Caco-2 (cell line): ENCODE results near the gene TMPRSS6. TPM values are rescaled to one million over a fixed set of nuclear protein-coding genes. Genes with fewer than 3 reads are reported as not detected.

Experiments
- BruUV-seq: library from RNA; stranded (reverse); fragments of 400-500 nt; replicated peaks from 2 replicates; lab custom pipeline; 2021; lab: Mats Ljungman, UMichigan
- CTCF ChIA-PET: fragments of 300-600 bp; sonication (Branson Sonifier 250); formaldehyde crosslinking; loops from one replicate; lab custom pipeline; 2022; ENCODE audit warnings: antibody characterized with exemption; lab: Charles Lee
- POLR2A ChIA-PET: fragments of 300-600 bp; sonication (Branson Sonifier 250); formaldehyde crosslinking; loops from one replicate; lab custom pipeline; 2022; ENCODE audit warnings: antibody characterized with exemption; lab: Charles Lee
- DNase-seq, 2 experiments: peaks; one replicate each; pipeline versions ENCODE4 v3.0.0 to v3.0.0-alpha.2; 2020 to 2022
- H3K27me3 ChIP-seq: replicated peaks from 2 replicates; pipeline ENCODE4 v1.6.0; 2011; ENCODE audit warnings: low read length; ENCODE audit not compliant: control insufficient read depth, insufficient read depth
- H3K36me3 ChIP-seq: 2 replicates; pipeline ENCODE4 v1.5.1; 2011; ENCODE audit warnings: low read length; ENCODE audit not compliant: control insufficient read depth, insufficient read depth
- H3K4me1 ChIP-seq: fragments of 250-450 bp; sonication (Bioruptor Pico); 2 replicates; pipeline ENCODE4 v1.5.1; 2020; ENCODE audit warnings: mild to moderate bottlenecking
- H3K4me3 ChIP-seq: 2 replicates; pipeline ENCODE4 v1.5.1; 2011; ENCODE audit warnings: low read depth, mild to moderate bottlenecking, control low read depth, low read length
- H3K9me3 ChIP-seq: fragments of 250-450 bp; sonication (Bioruptor Pico); 2 replicates; pipeline ENCODE4 v1.5.1; 2020; ENCODE audit warnings: mild to moderate bottlenecking, moderate library complexity
- H3K27ac Mint-ChIP-seq: one replicate; pipeline ENCODE4 v1.8.0; 2022; ENCODE audit warnings: mixed read lengths; ENCODE audit not compliant: unreplicated experiment
- H3K27me3 Mint-ChIP-seq: one replicate; pipeline ENCODE4 v1.8.0; 2022; ENCODE audit warnings: mixed read lengths; ENCODE audit not compliant: insufficient read depth, unreplicated experiment
- H3K36me3 Mint-ChIP-seq: one replicate; pipeline ENCODE4 v1.8.0; 2022; ENCODE audit warnings: mild to moderate bottlenecking, mixed read lengths; ENCODE audit not compliant: insufficient read depth, unreplicated experiment
- H3K4me1 Mint-ChIP-seq: one replicate; pipeline ENCODE4 v1.8.0; 2022; ENCODE audit warnings: low read depth, mixed read lengths; ENCODE audit not compliant: unreplicated experiment
- H3K4me3 Mint-ChIP-seq: one replicate; pipeline ENCODE4 v1.8.0; 2022; ENCODE audit warnings: mild to moderate bottlenecking, moderate library complexity, mixed read lengths; ENCODE audit not compliant: unreplicated experiment
- H3K9me3 Mint-ChIP-seq: one replicate; pipeline ENCODE4 v1.8.0; 2022; ENCODE audit warnings: mixed read lengths; ENCODE audit not compliant: unreplicated experiment
- CTCF ChIP-seq, 2 experiments: fragments of 200-600 bp in 1 of 2; IDR thresholded peaks; 1 replicate in 1 of 2; 2 replicates in 1 of 2; pipeline versions ENCODE4 v1.5.1 to v1.8.0; 2011 to 2022; ENCODE audit warnings: antibody characterized with exemption in 1 of 2, control low read depth in 1 of 2, inconsistent platforms in 1 of 2, low read depth in 1 of 2, low read length in 1 of 2, mild to moderate bottlenecking in 1 of 2, moderate library complexity in 1 of 2; ENCODE audit not compliant: insufficient read depth in 1 of 2, severe bottlenecking in 1 of 2, unreplicated experiment in 1 of 2
- intact Hi-C: fragments of 100-400 bp; cut with micrococcal nuclease; formaldehyde crosslinking; loops from one replicate; pipeline ENCODE4 v1.10.0; 2022; ENCODE audit not compliant: unreplicated experiment
- total RNA-seq: library from RNA; stranded (reverse); gene quantifications from 2 replicates; pipeline ENCODE4 v1.2.3, GENCODE V29; 2022

TMPRSS6 gene
- total RNA-seq, 1 experiment from 2014 or later: 1.6 TPM

DNA sequence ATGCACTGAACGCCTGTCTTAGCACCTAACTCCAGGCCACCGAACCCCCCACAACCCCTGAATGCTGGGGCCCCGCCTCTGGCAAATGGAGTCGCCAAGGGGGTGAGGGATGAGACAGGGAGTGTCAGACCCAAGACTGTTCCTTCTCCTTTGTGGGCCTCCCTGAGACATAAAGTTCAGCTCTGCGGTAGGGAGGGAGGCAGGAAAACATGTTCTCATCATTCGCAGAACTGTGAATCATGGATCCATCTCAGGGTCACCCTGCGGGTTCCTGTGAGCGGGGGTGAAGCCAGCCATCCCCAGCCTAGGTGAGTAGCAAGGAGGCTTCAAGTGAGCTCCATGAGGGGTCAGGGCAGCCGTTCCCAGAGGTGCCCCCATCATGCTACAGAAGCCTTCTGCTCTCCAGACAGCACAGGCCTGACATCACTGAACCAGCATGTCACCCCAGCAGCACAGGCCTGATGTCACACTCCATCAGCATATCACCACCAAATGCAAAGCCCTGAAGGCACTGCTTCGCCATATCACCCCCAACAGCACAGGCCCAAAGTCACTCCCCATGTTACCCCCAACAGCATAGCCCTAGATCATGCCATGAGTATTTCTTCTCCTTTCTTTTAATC lies 27.2 kb downstream of the TMPRSS6 start:
- H3K9me3 Mint-ChIP-seq: no peaks in the 10 kb centered on the region
- no peaks in the 10 kb centered on the region for H3K9me3 ChIP-seq
- no peak overlapping the region for H3K4me3 Mint-ChIP-seq
- ChIA-PET CTCF (no interaction called here), POLR2A (no interaction called here)
- no peak overlapping the region for H3K27ac Mint-ChIP-seq
- no peaks in the 10 kb centered on the region for H3K27me3 ChIP-seq
- no peaks in the 10 kb centered on the region for H3K36me3 Mint-ChIP-seq
- H3K36me3 ChIP-seq: no peaks in the 10 kb centered on the region
- no peak for TF ChIP-seq CTCF (IDR thresholded peaks at IDR 0.05; ENCODE audit: insufficient read depth in 1 of 2, low read depth in 1 of 2, low read length in 1 of 2, severe bottlenecking in 1 of 2, unreplicated experiment in 1 of 2)
- no peaks in the 10 kb centered on the region for H3K4me1 Mint-ChIP-seq
- no peak for DNase-seq
- H3K4me1 ChIP-seq: no peaks in the 10 kb centered on the region
- H3K27me3 Mint-ChIP-seq: peaks cover 22% of the 10 kb centered on the region
- intact Hi-C loops: no loop called here
- no TSS peak for BruUV-seq
- H3K4me3 ChIP-seq: no peak overlapping the region

- Histone ChIP-seq H3K9me3 (no peaks in the 10 kb centered on the region), H3K27me3 (no peaks in the 10 kb centered on the region), H3K36me3 (no peaks in the 10 kb centered on the region), H3K4me3 (no peak overlapping the region), H3K4me1 (no peaks in the 10 kb centered on the region)
- Mint-ChIP-seq H3K27ac (no peak overlapping the region), H3K27me3 (peaks cover 21% of the 10 kb centered on the region), H3K4me3 (no peak overlapping the region), H3K36me3 (no peaks in the 10 kb centered on the region), H3K9me3 (no peaks in the 10 kb centered on the region), H3K4me1 (no peaks in the 10 kb centered on the region)
- intact Hi-C loops: no loop called here
- BruUV-seq: no TSS peak
- POLR2A ChIA-PET: no interaction called here
- no peak for TF ChIP-seq CTCF (IDR thresholded peaks at IDR 0.05; ENCODE audit: insufficient read depth in 1 of 2, low read depth in 1 of 2, low read length in 1 of 2, severe bottlenecking in 1 of 2, unreplicated experiment in 1 of 2)
- CTCF ChIA-PET: no interaction called here
- DNase-seq: no peak
These were observed 28.7 kb downstream of the TMPRSS6 start for GRCh38 chr22:37080838-37081237.

- ChIA-PET POLR2A (no interaction called here), CTCF (interaction anchor here (1.0 to 1.3 kb wide), 2 partner anchors 20 to 119 kb away, joined by 3 to 5 read pairs; no protein-coding TSS in a partner anchor)
- Mint-ChIP-seq H3K27ac (no peak overlapping the region), H3K27me3 (peaks cover 23% of the 10 kb centered on the region), H3K4me1 (no peaks in the 10 kb centered on the region), H3K36me3 (no peaks in the 10 kb centered on the region), H3K9me3 (no peaks in the 10 kb centered on the region), H3K4me3 (no peak overlapping the region)
- Histone ChIP-seq H3K4me3 (no peak overlapping the region), H3K27me3 (no peaks in the 10 kb centered on the region), H3K4me1 (no peaks in the 10 kb centered on the region), H3K36me3 (no peaks in the 10 kb centered on the region), H3K9me3 (no peaks in the 10 kb centered on the region)
- BruUV-seq: no TSS peak
- TF ChIP-seq CTCF (IDR thresholded peaks at IDR 0.05; ENCODE audit: insufficient read depth in 1 of 2, low read depth in 1 of 2, low read length in 1 of 2, severe bottlenecking in 1 of 2, unreplicated experiment in 1 of 2): no peak
- DNase-seq: no peak
- intact Hi-C loops: no loop called here
These were observed 29.1 kb downstream of the TMPRSS6 start for GRCh38 chr22:37080438-37080837.
